GM10248 (cell line): ENCODE results near the gene FBXW7.

ENCODE experiments used
- CTCF ChIA-PET: fragments of 300-600 bp; sonication (Branson Sonifier 250); formaldehyde crosslinking; extraction: SDS; loops from one replicate; lab custom pipeline; 2021; ENCODE audit warnings: antibody characterized with exemption; lab: Yijun Ruan, JAX
- POLR2A ChIA-PET: fragments of 350-650 bp; sonication (Branson Sonifier 250); formaldehyde crosslinking; extraction: SDS; loops from one replicate; lab custom pipeline; 2020; ENCODE audit warnings: antibody characterized with exemption; lab: Yijun Ruan, JAX
- DNase-seq: peaks from one replicate; pipeline ENCODE4 v3.0.0; 2012; ENCODE audit errors: extremely low spot score
- TF ChIP-seq, protein P1 (sequence below): IDR thresholded peaks from 2 replicates; pipeline ENCODE4 v1.5.1; 2012; ENCODE audit warnings: mild to moderate bottlenecking, low read depth; ENCODE audit errors: extremely low read depth, missing control alignments, control extremely low read depth

The FBXW7 gene

DNA sequence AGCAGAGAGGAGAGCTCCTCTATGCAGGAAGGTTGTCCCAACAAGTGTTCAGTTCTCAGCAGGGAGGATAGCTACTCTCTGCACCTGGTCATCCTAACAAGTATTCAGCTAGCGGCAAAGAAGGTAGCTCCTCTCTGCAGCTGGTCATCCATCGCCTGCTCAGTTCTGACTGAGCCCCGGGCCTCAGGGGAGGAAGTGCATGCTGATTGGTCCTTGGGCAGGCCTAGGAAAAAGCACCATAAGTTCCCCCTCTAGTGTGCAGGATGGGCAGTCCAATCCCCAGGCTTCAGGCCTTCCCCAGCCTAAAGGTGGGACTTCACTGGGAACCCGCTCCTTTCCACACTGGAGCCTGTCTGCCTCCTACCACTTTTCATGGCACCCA, 4.4 kb upstream of the FBXW7 start:
- TF ChIP-seq, protein P1, sequence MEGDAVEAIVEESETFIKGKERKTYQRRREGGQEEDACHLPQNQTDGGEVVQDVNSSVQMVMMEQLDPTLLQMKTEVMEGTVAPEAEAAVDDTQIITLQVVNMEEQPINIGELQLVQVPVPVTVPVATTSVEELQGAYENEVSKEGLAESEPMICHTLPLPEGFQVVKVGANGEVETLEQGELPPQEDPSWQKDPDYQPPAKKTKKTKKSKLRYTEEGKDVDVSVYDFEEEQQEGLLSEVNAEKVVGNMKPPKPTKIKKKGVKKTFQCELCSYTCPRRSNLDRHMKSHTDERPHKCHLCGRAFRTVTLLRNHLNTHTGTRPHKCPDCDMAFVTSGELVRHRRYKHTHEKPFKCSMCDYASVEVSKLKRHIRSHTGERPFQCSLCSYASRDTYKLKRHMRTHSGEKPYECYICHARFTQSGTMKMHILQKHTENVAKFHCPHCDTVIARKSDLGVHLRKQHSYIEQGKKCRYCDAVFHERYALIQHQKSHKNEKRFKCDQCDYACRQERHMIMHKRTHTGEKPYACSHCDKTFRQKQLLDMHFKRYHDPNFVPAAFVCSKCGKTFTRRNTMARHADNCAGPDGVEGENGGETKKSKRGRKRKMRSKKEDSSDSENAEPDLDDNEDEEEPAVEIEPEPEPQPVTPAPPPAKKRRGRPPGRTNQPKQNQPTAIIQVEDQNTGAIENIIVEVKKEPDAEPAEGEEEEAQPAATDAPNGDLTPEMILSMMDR: no peak
- DNase-seq: no peak
- ChIA-PET POLR2A (interaction anchor here (1.0 kb wide), 1 partner anchor 39 kb away, joined by 3 read pairs; no protein-coding TSS in a partner anchor), CTCF (interaction anchor here (0.8 to 6.8 kb wide), 13 partner anchors 9 to 194 kb away, joined by 3 to 61 read pairs (median 5); no protein-coding TSS in a partner anchor)

DNA sequence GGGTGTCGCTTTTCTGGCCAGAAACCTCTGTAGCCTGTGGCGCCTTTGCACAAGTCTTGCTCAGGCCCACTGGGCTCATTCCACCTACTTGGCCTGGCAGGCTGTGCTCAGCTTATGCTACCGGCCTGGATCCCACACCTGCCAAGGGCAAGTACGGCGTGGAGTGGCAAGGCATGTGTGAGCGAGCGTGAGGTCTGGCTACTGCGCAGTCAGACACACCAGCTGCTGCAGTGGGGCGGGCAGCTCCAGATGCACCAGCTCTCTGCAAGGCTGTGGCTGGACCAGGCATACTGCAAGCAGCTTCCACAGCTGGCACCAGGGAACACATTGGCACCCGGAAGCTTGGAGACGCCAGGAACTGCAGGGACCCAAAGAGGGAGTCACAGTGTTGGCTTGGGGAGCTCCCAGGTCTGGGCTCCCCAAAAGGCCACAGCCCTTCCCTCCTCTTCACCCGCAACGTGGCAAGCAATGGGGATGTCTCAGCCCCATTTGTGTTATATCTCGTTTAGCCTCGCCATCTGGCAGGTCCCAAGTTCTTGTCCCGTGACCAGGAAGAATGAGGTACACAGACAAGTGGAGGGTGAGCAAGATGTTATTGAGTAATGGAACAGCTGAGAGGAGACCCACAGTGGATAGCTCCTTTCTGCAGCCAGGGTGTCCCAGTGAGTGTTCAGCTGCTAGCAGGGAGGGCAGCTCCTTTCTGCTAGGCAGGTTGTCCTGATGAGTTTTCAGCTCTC, 3.8 kb upstream of the FBXW7 start:
- DNase-seq: no peak
- TF ChIP-seq, protein P1: no peak
- ChIA-PET POLR2A (interaction anchor here (1.0 kb wide), 1 partner anchor 38 kb away, joined by 3 read pairs; no protein-coding TSS in a partner anchor), CTCF (interaction anchor here (0.8 to 6.8 kb wide), 14 partner anchors 9 to 195 kb away, joined by 3 to 61 read pairs (median 4); no protein-coding TSS in a partner anchor)

DNA sequence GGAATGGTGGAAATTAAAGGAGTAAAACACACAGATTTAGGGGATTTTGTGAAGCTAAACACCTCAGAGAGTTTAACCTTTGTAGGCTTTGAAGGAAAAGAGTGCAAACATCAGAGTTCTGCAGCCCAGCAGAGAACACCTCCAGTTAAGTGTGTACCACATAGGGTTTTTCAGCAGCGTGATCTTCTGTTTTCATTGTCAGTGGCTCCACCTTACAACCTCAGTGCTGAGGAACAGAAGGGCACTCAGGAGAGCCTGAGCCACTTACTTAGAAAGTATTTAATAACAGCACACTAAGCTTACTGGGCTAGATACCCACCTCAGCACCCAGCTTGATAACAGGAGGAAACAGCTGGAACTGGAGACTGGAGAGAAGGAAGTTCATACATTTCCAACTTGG, 2.0 kb upstream of the FBXW7 start:
- CTCF ChIA-PET: interaction anchor here (0.8 to 6.8 kb wide), 10 partner anchors 12 to 101 kb away, joined by 3 to 61 read pairs (median 10); no protein-coding TSS in a partner anchor
- POLR2A ChIA-PET: no interaction called here
- no peak for DNase-seq
- TF ChIP-seq, protein P1: no peak

DNA sequence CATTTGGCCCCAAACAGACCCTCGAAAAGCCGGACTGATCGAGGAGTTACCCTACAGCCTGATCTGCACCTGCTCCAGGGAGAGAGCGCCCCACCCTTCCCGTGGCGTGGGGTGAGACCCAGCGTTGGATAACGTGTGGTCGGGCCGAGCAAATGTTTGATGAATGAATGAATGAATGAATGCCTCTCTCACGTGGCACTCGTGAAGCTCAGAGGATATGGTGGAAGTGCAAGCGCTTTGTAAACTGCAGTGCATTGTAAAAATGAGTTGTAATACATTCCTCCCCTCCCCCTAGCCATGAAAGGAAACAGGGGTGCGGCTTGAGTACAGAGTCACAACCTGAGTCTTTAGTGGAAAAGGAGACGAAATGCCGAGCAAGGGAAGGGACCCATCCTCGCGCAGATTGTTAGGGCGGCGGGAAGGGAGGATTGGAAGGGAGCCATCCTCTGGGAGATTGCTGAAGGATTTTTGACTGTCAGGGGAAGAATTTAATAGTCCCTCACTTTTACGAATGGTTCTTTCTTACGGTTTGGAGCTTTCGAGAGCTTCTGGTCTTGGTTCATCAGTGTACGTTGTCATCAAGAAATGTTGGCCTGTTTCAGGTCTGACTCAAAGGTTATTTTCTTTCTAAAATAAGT, 772 bp upstream of the FBXW7 start:
- DNase-seq: no peak
- CTCF ChIA-PET: interaction anchor here (0.8 to 6.8 kb wide), 10 partner anchors 10 to 104 kb away, joined by 3 to 61 read pairs (median 5); no protein-coding TSS in a partner anchor
- POLR2A ChIA-PET: interaction anchor here (0.6 to 2.6 kb wide), 5 partner anchors 10 to 1534 kb away, joined by 3 to 9 read pairs (median 7); no protein-coding TSS in a partner anchor

DNA sequence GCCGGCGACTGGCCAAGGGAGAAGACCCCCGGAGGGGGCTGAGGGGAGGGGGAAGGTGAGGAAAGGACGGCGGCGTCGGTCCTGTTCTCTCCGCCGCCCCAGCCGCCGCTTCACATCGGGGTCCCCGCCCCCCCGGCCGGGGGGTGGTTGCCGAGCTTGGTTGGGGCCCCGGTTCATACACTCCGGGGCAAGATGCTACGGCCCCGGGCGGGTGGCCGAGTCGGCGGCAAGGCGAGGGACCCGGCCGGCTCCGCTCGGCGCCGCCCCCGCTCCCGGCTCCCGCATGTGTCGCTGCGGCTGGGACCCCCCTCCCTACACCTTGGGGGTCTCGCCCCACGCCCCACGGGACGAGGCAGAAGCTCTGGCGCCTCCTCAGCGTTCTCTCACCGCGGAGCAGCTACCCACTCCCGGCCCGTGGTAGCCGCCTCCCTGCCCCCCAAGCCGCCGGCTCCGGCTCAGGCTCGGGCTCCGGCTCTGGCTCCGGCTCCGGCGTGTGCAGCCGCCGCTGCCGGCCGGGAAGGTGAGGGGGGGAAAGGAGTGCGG, 461 bp downstream of the FBXW7 start:
- DNase-seq: no peak
- TF ChIP-seq, protein P1: no peak
- ChIA-PET CTCF (interaction anchor here (1.0 to 6.8 kb wide), 8 partner anchors 9 to 102 kb away, joined by 3 to 61 read pairs (median 5); no protein-coding TSS in a partner anchor), POLR2A (interaction anchor here (1.7 to 2.6 kb wide), 2 partner anchors 9 to 19 kb away, joined by 7 to 9 read pairs; no protein-coding TSS in a partner anchor)

More for the DNA sequence above, 772 bp upstream of the FBXW7 start:
- TF ChIP-seq, protein P1: no peak
